Right atrium auricular region (tissue), 2 donors: Measurements from ENCODE around the gene GTF2H4. TPM values are rescaled to one million over a fixed set of nuclear protein-coding genes. Genes with fewer than 3 reads are reported as not detected.

Experiments used
- DNase-seq: peaks from one replicate; pipeline ENCODE4 v3.0.0-alpha.2; 2019; ENCODE audit warnings: low spot score
- H3K27ac ChIP-seq, 2 donors: fragments of 200-600 bp; sonication (generic); 1 replicate in 1 of 2; 2 replicates in 1 of 2; pipeline ENCODE4 v1.5.1; 2016 to 2019
- H3K27me3 ChIP-seq, 2 donors: fragments of 200-600 bp; sonication (generic); one replicate each; pipeline versions ENCODE4 v1.5.1 to v1.6.0; 2017 to 2019
- H3K36me3 ChIP-seq: fragments of 200-600 bp; sonication (generic); one replicate; pipeline ENCODE4 v1.5.1; 2016
- H3K4me1 ChIP-seq, 2 donors: fragments of 200-600 bp; sonication (generic); one replicate each; pipeline versions ENCODE4 v1.5.1 to v1.6.0; 2017 to 2019
- H3K4me3 ChIP-seq, 2 donors: fragments of 200-600 bp; sonication (generic); 1 replicate in 1 of 2; 2 replicates in 1 of 2; pipeline ENCODE4 v1.5.1; 2017 to 2019; ENCODE audit warnings: mild to moderate bottlenecking in 1 of 2, moderate library complexity in 1 of 2
- H3K9me3 ChIP-seq, 2 donors: fragments of 200-600 bp; sonication (generic); one replicate each; pipeline ENCODE4 v1.5.1; 2019
- total RNA-seq, 2 donors: library from RNA; depleted of rRNA; stranded (reverse); fragments of >200 nt; gene quantifications; one replicate each; pipeline ENCODE4 v1.1.0, GENCODE V29; 2016
- TF ChIP-seq, protein P1 (sequence below), 2 donors: fragments of 200-600 bp; sonication (generic); IDR thresholded peaks; one replicate each; pipeline ENCODE4 v1.5.1; 2019; ENCODE audit warnings: antibody characterized with exemption in 2 of 2

GTF2H4 gene
- total RNA-seq, 2 donors from 2014 or later: 3.6 to 4.0 TPM

DNA sequence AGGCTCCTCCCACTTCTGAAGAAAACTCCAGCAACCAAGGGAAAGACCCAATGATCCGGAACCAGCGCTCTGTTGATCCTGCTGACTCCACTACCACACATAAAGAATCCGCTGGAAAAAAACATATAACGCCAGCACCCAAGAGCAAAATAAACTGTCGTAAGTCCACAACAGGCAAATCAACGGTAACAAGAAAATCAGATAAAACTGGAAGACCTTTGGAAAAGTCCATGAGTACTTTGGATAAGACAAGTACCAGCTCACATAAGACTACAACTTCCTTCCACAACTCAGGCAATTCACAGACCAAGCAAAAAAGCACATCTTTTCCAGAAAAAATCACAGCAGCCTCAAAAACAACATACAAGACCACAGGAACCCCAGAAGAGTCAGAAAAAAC is 40.8 kb downstream of the GTF2H4 start:
- Histone ChIP-seq H3K36me3 (no peaks in the 10 kb centered on the region), H3K27me3 (no peaks in the 10 kb centered on the region), H3K4me3 (no peak overlapping the region), H3K27ac (no peak overlapping the region), H3K4me1 (no peaks in the 10 kb centered on the region), H3K9me3 (no peaks in the 10 kb centered on the region)
- TF ChIP-seq, protein P1, sequence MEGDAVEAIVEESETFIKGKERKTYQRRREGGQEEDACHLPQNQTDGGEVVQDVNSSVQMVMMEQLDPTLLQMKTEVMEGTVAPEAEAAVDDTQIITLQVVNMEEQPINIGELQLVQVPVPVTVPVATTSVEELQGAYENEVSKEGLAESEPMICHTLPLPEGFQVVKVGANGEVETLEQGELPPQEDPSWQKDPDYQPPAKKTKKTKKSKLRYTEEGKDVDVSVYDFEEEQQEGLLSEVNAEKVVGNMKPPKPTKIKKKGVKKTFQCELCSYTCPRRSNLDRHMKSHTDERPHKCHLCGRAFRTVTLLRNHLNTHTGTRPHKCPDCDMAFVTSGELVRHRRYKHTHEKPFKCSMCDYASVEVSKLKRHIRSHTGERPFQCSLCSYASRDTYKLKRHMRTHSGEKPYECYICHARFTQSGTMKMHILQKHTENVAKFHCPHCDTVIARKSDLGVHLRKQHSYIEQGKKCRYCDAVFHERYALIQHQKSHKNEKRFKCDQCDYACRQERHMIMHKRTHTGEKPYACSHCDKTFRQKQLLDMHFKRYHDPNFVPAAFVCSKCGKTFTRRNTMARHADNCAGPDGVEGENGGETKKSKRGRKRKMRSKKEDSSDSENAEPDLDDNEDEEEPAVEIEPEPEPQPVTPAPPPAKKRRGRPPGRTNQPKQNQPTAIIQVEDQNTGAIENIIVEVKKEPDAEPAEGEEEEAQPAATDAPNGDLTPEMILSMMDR (IDR thresholded peaks at IDR 0.05): no peak
- DNase-seq: no peak

DNA sequence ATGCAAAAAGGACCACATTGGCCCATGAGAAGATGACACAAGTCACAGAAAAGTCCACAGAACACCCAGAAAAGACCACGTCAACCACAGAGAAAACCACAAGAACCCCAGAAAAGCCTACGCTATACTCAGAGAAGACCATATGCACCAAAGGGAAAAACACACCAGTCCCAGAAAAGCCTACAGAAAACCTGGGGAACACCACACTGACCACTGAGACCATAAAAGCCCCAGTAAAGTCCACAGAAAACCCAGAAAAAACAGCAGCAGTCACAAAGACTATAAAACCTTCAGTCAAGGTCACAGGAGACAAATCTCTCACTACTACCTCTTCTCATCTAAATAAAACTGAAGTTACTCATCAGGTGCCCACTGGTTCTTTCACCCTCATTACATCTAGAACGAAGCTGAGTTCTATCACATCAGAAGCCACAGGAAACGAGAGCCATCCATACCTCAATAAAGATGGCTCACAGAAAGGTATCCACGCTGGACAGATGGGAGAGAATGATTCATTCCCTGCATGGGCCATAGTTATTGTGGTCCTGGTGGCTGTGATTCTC is 44.0 kb downstream of the GTF2H4 start:
- H3K27me3 ChIP-seq: no peaks in the 10 kb centered on the region
- H3K4me1 ChIP-seq: peaks cover 0 to 13% of the 10 kb centered on the region in 2 donors
- H3K9me3 ChIP-seq: no peaks in the 10 kb centered on the region
- H3K4me3 ChIP-seq: no peak overlapping the region
- TF ChIP-seq, protein P1 (IDR thresholded peaks at IDR 0.05): no peak
- no peaks in the 10 kb centered on the region for H3K36me3 ChIP-seq
- H3K27ac ChIP-seq: no peak overlapping the region
- no peak for DNase-seq

DNA sequence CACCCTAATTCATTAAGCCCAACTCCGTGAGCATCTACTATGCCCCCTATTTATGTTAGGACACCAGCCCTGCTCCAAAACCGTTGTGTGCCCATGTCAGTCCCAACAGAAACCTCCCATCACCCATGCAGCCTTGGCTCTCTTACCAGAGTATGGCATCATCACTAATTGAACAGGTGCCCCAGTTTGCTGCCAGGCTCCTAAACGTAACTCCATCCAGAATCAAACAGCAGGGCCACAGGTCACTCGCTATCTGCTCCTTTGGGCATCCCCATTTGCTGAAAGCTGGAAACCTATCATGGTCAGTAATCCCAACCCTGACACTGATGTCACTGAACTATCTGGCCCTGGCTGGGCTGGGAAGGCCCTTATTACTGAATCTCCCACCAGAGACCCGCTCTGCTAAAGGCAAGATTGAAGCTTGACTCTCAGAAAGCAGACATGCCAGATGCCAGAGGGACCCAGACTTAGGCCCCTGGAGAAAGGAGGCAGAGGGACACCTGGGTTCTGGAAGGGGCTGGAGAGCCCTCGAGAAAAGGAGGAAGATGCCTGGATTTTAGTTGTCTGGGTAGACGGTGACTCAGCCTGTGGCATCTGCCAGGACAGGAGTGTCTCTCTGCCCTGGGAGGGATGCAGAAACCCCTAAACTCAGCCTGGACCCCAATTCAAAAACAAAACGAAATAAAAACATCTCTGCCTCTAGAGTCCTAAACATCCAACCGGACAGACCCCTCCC is 46.8 kb downstream of the GTF2H4 start:
- no peak for DNase-seq
- H3K27ac ChIP-seq: peak overlapping the region in 1 of 2 donors; percentile 19

DNA sequence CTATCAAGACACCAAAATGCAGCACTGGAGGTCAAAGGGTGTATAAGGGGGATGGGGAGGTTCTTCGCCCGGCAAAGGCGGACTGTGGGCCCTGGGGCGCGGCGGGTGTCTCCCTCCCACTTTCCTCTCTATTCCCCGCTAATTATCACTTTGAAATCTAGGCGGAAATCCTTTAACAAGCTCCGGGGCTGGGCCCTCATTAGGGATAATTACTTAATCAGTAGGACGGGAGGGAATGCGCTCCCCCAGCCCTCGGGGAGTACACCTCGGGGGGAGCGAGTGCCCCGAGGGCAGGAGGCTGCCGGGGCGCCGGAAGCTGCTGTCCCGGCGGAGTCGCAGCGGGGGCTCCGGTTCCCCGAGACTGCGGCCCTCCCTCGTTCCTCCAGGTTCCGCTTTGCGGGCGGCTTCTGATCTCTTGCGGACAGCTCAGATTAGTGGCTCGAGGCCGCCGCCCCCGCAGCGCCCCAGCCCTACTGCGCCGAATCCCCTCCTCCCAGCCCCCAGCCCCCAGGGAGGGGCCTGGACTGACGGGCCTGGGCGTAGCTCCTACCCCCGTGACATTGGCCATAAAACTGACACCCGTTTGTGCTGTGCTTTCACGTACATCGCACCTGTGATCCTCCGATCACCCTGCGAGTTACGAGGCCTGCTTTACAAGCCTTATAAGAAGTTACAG is 47.5 kb downstream of the GTF2H4 start:
- peak; percentile 62 for DNase-seq
- TF ChIP-seq, protein P1 (IDR thresholded peaks at IDR 0.05): no peak
- H3K27ac ChIP-seq: peak overlapping the region; percentile 4 to 19

More for the DNA sequence above, 46.8 kb downstream of the GTF2H4 start:
- TF ChIP-seq, protein P1 (IDR thresholded peaks at IDR 0.05): no peak
- Histone ChIP-seq H3K4me3 (peak overlapping the region; percentile 29 to 51), H3K4me1 (peaks cover 0 to 13% of the 10 kb centered on the region in 2 donors), H3K36me3 (no peaks in the 10 kb centered on the region), H3K27me3 (no peaks in the 10 kb centered on the region), H3K9me3 (no peaks in the 10 kb centered on the region)

DNA sequence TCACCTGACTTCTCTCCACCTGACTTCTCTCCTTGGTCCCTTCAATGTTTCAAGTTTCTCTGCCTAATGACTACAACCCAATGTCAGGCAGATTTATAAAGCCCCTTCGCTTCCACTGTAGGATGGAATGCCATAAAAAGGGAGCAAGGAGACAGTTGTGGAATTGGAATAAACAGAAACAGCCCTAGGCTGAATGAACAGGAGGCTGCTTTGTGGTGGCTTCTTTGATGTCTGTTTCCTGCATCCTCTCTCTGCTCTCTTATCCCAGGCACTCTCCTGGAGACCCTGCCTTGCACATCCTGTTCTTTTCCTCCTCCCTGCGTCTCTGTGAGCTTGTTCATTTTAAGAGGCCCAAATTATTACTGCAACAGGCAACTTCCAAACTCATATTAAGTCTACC is 49.7 kb downstream of the GTF2H4 start:
- Histone ChIP-seq H3K36me3 (no peaks in the 10 kb centered on the region), H3K27ac (no peak overlapping the region), H3K27me3 (no peaks in the 10 kb centered on the region), H3K4me1 (peaks cover 0 to 13% of the 10 kb centered on the region in 2 donors), H3K4me3 (no peak overlapping the region), H3K9me3 (no peaks in the 10 kb centered on the region)
- TF ChIP-seq, protein P1 (IDR thresholded peaks at IDR 0.05): no peak
- no peak for DNase-seq

More for the DNA sequence above, 47.5 kb downstream of the GTF2H4 start:
- Histone ChIP-seq H3K9me3 (no peaks in the 10 kb centered on the region), H3K27me3 (no peaks in the 10 kb centered on the region), H3K4me1 (peaks cover 0 to 13% of the 10 kb centered on the region in 2 donors), H3K4me3 (peak overlapping the region; percentile 29 to 51), H3K36me3 (no peaks in the 10 kb centered on the region)
